ENCODE results near the gene P4HA1.

The P4HA1 gene

DNA sequence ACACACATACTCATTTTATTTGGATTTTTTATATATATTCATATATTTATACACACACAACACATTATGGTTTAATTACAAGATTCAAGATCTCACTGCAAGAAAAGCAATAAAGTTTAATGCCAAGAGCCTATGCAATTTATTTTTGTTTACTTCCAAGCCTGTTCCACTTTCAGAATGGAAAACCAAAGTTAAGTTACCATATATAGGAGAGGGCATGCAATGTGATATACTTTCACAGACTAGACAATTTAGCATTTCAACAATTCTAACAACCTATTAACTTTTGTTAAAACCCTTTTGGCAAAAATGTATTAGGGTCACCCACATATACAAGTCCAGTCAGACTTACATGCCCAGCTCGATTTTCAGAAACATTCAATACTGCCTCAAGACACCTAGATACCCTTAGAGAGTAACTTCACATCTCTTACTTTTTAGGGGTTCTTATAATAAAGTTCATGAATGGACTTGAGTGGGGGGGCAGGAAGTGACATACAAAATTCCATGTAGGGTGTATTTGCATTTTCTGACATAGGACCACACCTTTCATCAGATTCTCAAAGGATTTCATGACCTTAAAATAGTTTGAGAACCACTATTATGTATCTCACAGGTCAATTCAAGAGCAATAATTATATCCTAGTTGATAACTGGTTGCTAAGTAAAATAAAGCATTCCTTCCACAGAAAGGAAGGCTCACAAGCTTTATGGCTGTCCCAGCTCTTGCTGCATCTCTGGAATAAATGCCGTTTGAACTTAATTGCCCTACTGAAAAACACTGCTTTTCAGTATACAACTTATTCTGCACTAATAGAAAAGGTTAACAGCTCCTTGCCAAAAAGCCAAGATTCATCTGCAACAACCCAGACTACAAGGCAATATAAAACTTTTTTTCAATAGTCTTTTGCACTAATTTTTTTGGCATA lies 2.5 kb downstream of the P4HA1 start:
- Histone ChIP-seq H3K36me3 (ENCODE audit: control insufficient read depth in 1 of 2, insufficient read depth in 2 of 2, low read length in 2 of 2) (peaks cover 0 to 5% of the 10 kb centered on the region in 2 donors), H3K27me3 (ENCODE audit: low read depth, low read length) (no peaks in the 10 kb centered on the region), H3K9me3 (ENCODE audit: control insufficient read depth in 1 of 2, low read length in 2 of 2) (no peaks in the 10 kb centered on the region), H3K4me1 (ENCODE audit: control insufficient read depth in 1 of 2, insufficient read depth in 2 of 2, low read length in 2 of 2) (peaks cover 10 to 12% of the 10 kb centered on the region in 2 donors), H3K27ac (ENCODE audit: low read length) (peak overlapping the region; percentile 41), H3K4me3 (ENCODE audit: low read depth in 1 of 2, low read length in 2 of 2) (peak overlapping the region; percentile 89 to 90)

GRCh38 chr10:73092830-73093229 lies 3.8 kb downstream of the P4HA1 start:
- Histone ChIP-seq H3K36me3 (ENCODE audit: control insufficient read depth in 1 of 2, insufficient read depth in 2 of 2, low read length in 2 of 2) (peaks cover 0 to 4% of the 10 kb centered on the region in 2 donors), H3K4me3 (ENCODE audit: low read depth in 1 of 2, low read length in 2 of 2) (no peak overlapping the region), H3K9me3 (ENCODE audit: control insufficient read depth in 1 of 2, low read length in 2 of 2) (no peaks in the 10 kb centered on the region), H3K27me3 (ENCODE audit: low read depth, low read length) (no peaks in the 10 kb centered on the region), H3K4me1 (ENCODE audit: control insufficient read depth in 1 of 2, insufficient read depth in 2 of 2, low read length in 2 of 2) (peaks cover 10 to 13% of the 10 kb centered on the region in 2 donors), H3K27ac (ENCODE audit: low read length) (no peak overlapping the region)

DNA sequence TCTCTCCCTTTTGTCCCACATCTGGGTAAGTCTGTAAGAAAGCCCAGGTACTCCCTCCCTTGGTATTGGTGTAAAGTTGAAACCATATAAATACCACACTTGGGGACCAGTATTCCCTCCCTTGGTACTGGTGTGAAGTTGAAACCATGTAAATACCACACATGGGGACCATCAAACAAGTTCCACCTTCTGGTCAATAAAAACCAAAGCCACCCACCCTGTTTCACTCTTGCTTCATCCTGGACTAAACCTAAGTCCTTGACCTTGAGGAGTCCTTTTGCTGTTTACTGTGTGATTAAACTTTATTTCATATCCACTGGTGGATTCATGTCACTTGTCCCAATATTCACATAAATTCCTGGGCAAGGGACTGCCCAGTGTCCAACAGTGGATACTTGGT lies 8.4 kb downstream of the P4HA1 start:
- Histone ChIP-seq H3K27ac (ENCODE audit: low read length) (no peak overlapping the region), H3K4me1 (ENCODE audit: control insufficient read depth in 1 of 2, insufficient read depth in 2 of 2, low read length in 2 of 2) (peaks cover 0 to 14% of the 10 kb centered on the region in 2 donors), H3K27me3 (ENCODE audit: low read depth, low read length) (no peaks in the 10 kb centered on the region), H3K4me3 (ENCODE audit: low read depth in 1 of 2, low read length in 2 of 2) (no peak overlapping the region), H3K36me3 (ENCODE audit: control insufficient read depth in 1 of 2, insufficient read depth in 2 of 2, low read length in 2 of 2) (no peaks in the 10 kb centered on the region), H3K9me3 (ENCODE audit: control insufficient read depth in 1 of 2, low read length in 2 of 2) (no peaks in the 10 kb centered on the region)

DNA sequence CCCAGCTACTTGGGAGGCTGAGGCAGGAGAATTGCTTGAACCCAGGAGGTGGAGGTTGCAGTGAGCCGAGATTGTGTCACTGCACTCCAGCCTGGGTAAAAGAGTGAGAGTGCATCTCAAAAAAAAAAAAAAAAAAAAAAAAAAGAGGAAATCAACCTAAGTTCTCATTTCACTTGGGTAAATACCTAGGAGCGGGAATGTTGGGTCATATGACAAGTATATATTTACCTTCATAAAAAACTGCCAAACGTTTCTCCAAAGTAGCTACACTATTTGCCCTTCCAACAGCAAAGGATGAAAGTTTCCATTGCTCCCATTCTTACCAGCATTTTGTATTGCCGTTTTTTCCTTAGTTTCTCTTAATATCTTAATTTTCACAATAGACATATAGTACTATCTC lies 9.8 kb downstream of the P4HA1 start:
- Histone ChIP-seq H3K36me3 (ENCODE audit: control insufficient read depth in 1 of 2, insufficient read depth in 2 of 2, low read length in 2 of 2) (no peaks in the 10 kb centered on the region), H3K4me3 (ENCODE audit: low read depth in 1 of 2, low read length in 2 of 2) (no peak overlapping the region), H3K9me3 (ENCODE audit: control insufficient read depth in 1 of 2, low read length in 2 of 2) (no peaks in the 10 kb centered on the region), H3K27me3 (ENCODE audit: low read depth, low read length) (no peaks in the 10 kb centered on the region), H3K27ac (ENCODE audit: low read length) (no peak overlapping the region), H3K4me1 (ENCODE audit: control insufficient read depth in 1 of 2, insufficient read depth in 2 of 2, low read length in 2 of 2) (peaks cover 0 to 21% of the 10 kb centered on the region in 2 donors)

DNA sequence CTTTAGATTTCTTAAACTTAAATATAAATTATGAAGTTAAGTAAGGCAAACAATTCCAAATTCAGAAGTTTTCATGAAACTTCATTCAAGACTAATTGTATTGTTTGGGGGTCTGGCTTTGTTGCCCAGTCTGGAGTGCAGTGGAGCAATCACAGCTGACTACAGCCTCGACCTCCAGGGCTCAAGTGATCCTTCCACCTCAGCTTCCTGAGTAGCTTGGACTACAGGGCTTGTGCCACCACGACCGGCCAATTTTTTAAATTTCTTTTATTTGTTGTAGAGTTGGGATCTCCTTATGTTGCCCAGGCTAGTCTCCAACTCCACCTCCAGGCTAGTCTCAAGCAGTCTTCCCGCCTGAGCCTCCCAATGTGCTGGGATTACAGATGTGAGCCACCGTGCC lies 12.5 kb downstream of the P4HA1 start:
- Histone ChIP-seq H3K27me3 (ENCODE audit: low read depth, low read length) (no peaks in the 10 kb centered on the region), H3K4me1 (ENCODE audit: control insufficient read depth in 1 of 2, insufficient read depth in 2 of 2, low read length in 2 of 2) (peaks cover 0 to 21% of the 10 kb centered on the region in 2 donors), H3K9me3 (ENCODE audit: control insufficient read depth in 1 of 2, low read length in 2 of 2) (no peaks in the 10 kb centered on the region), H3K27ac (ENCODE audit: low read length) (no peak overlapping the region), H3K36me3 (ENCODE audit: control insufficient read depth in 1 of 2, insufficient read depth in 2 of 2, low read length in 2 of 2) (no peaks in the 10 kb centered on the region), H3K4me3 (ENCODE audit: low read depth in 1 of 2, low read length in 2 of 2) (no peak overlapping the region)

DNA sequence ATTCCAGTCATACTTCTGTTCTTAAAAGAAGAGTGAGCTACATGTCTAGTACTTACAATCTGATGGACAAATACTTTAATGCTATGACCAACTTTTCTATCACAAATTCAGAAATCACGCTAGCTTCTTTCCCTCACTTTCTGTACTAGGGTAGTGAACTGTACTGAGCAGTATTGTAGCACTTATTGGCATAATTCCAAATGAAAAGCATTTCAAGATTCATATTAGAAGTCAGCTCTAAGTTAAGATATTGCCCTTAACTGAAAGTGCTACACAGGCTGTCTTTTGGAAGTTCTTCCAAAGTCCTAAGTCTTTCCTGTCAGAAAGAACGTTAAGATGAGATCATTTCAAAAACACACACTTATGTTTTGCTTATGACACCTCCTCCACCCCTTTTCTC lies 13.4 kb downstream of the P4HA1 start:
- H3K4me3 ChIP-seq (ENCODE audit: low read depth in 1 of 2, low read length in 2 of 2): no peak overlapping the region

GRCh38 chr10:73079779-73080541 lies 16.7 kb downstream of the P4HA1 start:
- H3K4me3 ChIP-seq (ENCODE audit: low read depth in 1 of 2, low read length in 2 of 2): no peak overlapping the region
- H3K9me3 ChIP-seq (ENCODE audit: control insufficient read depth in 1 of 2, low read length in 2 of 2): no peaks in the 10 kb centered on the region
- H3K36me3 ChIP-seq (ENCODE audit: control insufficient read depth in 1 of 2, insufficient read depth in 2 of 2, low read length in 2 of 2): no peaks in the 10 kb centered on the region
- no peaks in the 10 kb centered on the region for H3K27me3 ChIP-seq (ENCODE audit: low read depth, low read length)
- no peak overlapping the region for H3K27ac ChIP-seq (ENCODE audit: low read length)
- peaks cover 0 to 22% of the 10 kb centered on the region in 2 donors for H3K4me1 ChIP-seq (ENCODE audit: control insufficient read depth in 1 of 2, insufficient read depth in 2 of 2, low read length in 2 of 2)

More for the DNA sequence above, 13.4 kb downstream of the P4HA1 start:
- H3K27me3 ChIP-seq (ENCODE audit: low read depth, low read length): no peaks in the 10 kb centered on the region
- H3K27ac ChIP-seq (ENCODE audit: low read length): no peak overlapping the region
- H3K36me3 ChIP-seq (ENCODE audit: control insufficient read depth in 1 of 2, insufficient read depth in 2 of 2, low read length in 2 of 2): no peaks in the 10 kb centered on the region
- H3K9me3 ChIP-seq (ENCODE audit: control insufficient read depth in 1 of 2, low read length in 2 of 2): no peaks in the 10 kb centered on the region
- H3K4me1 ChIP-seq (ENCODE audit: control insufficient read depth in 1 of 2, insufficient read depth in 2 of 2, low read length in 2 of 2): peaks cover 0 to 20% of the 10 kb centered on the region in 2 donors

DNA sequence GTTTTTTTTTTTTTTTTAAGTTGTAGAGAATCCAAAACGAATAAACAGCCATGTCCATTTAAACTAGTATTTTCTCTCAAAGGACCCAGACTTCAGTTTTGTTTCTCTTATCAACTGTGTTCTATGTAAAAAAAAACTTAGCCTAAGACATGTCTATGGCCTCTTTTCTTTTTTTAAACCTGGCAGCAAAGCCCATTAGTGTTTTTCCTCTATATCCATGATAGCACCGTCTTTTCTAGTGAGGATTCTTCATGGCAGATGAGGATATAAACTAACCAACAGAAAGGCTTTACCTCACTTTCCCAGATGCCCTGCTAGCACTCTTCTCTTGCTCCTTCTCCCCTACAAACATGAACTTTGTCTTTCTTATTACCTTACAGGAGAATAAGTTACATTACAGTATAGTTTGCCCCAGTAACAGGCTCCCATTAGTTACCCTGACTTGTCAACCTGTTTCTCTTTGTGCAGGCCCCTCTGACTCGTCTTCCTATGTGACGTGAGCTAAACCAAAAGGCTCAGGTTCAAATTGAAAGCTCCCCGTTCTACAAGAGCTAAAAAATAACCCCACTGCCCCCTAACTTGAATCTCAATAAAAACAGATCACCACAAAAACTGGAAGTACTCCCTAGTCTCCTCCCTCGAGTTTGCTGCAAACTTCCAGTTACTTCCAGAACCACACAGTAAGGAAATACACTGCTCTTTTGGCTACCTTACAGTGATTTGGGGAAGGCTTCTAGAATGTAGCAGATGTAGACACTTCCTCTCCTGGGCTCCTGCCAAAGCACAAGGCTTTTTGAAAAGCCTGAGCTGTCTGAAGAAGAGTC lies 20.1 kb downstream of the P4HA1 start:
- Histone ChIP-seq H3K9me3 (ENCODE audit: control insufficient read depth in 1 of 2, low read length in 2 of 2) (no peaks in the 10 kb centered on the region), H3K27me3 (ENCODE audit: low read depth, low read length) (no peaks in the 10 kb centered on the region), H3K36me3 (ENCODE audit: control insufficient read depth in 1 of 2, insufficient read depth in 2 of 2, low read length in 2 of 2) (peaks cover 6 to 16% of the 10 kb centered on the region in 2 donors), H3K27ac (ENCODE audit: low read length) (peak overlapping the region; percentile 79), H3K4me1 (ENCODE audit: control insufficient read depth in 1 of 2, insufficient read depth in 2 of 2, low read length in 2 of 2) (peaks cover 0 to 6% of the 10 kb centered on the region in 2 donors), H3K4me3 (ENCODE audit: low read depth in 1 of 2, low read length in 2 of 2) (peak overlapping the region; percentile 13 to 35)

- Histone ChIP-seq H3K27me3 (ENCODE audit: low read depth, low read length) (no peaks in the 10 kb centered on the region), H3K36me3 (ENCODE audit: control insufficient read depth in 1 of 2, insufficient read depth in 2 of 2, low read length in 2 of 2) (peaks cover 11 to 16% of the 10 kb centered on the region in 2 donors), H3K4me1 (ENCODE audit: control insufficient read depth in 1 of 2, insufficient read depth in 2 of 2, low read length in 2 of 2) (peaks cover 0 to 6% of the 10 kb centered on the region in 2 donors), H3K4me3 (ENCODE audit: low read depth in 1 of 2, low read length in 2 of 2) (no peak overlapping the region), H3K9me3 (ENCODE audit: control insufficient read depth in 1 of 2, low read length in 2 of 2) (no peaks in the 10 kb centered on the region), H3K27ac (ENCODE audit: low read length) (no peak overlapping the region)
Measured at GRCh38 chr10:73075829-73076228, 20.8 kb downstream of the P4HA1 start.

GRCh38 chr10:73073627-73074026 lies 23.0 kb downstream of the P4HA1 start:
- Histone ChIP-seq H3K27ac (ENCODE audit: low read length) (no peak overlapping the region), H3K9me3 (ENCODE audit: control insufficient read depth in 1 of 2, low read length in 2 of 2) (no peaks in the 10 kb centered on the region), H3K27me3 (ENCODE audit: low read depth, low read length) (no peaks in the 10 kb centered on the region), H3K4me3 (ENCODE audit: low read depth in 1 of 2, low read length in 2 of 2) (no peak overlapping the region), H3K36me3 (ENCODE audit: control insufficient read depth in 1 of 2, insufficient read depth in 2 of 2, low read length in 2 of 2) (peaks cover 13 to 24% of the 10 kb centered on the region in 2 donors), H3K4me1 (ENCODE audit: control insufficient read depth in 1 of 2, insufficient read depth in 2 of 2, low read length in 2 of 2) (peaks cover 0 to 6% of the 10 kb centered on the region in 2 donors)
